K562 (cell line): ENCODE results near the gene STIM1. TPM values are rescaled to one million over a fixed set of nuclear protein-coding genes. Genes with fewer than 3 reads are reported as not detected.

ENCODE experiments used
- ESRRA ChIP-seq: fragments of 450-650 bp; IDR thresholded peaks from 2 replicates; pipeline ENCODE4 v1.6.1; 2014; ENCODE audit warnings: low read depth, mild to moderate bottlenecking, moderate library complexity, borderline replicate concordance
- JUND ChIP-seq, 2 experiments: IDR thresholded peaks; 2 replicates in 1 of 2; 3 replicates in 1 of 2; pipeline ENCODE4 v1.6.1; 2011; ENCODE audit warnings: borderline replicate concordance in 2 of 2, low read depth in 2 of 2, low read length in 2 of 2, improper control_type of control experiment in 1 of 2, missing biosample characterization in 1 of 2, missing genetic modification characterization in 1 of 2, missing genetic modification reagents in 1 of 2
- KDM5B ChIP-seq: fragments of 200-600 bp; sonication (generic); IDR thresholded peaks from 2 replicates; pipeline ENCODE4 v1.6.1; 2012; ENCODE audit warnings: low read depth, mild to moderate bottlenecking, moderate library complexity, low read length, control low read depth, inconsistent platforms; ENCODE audit not compliant: insufficient replicate concordance
- KLF16 ChIP-seq: IDR thresholded peaks from 2 replicates; pipeline ENCODE4 v1.6.1; 2016; ENCODE audit warnings: antibody characterized with exemption
- POLR2AphosphoS2 ChIP-seq: IDR thresholded peaks from 2 replicates; pipeline ENCODE4 v1.6.1; 2012; ENCODE audit warnings: low read length, improper control_type of control experiment
- TCF3 ChIP-seq: sonication (generic); formaldehyde crosslinking; IDR thresholded peaks from 2 replicates; pipeline ENCODE4 v1.4.0; 2020; ENCODE audit warnings: mild to moderate bottlenecking, missing genetic modification reagents
- ZNF239 ChIP-seq: fragments of 250-450 bp; sonication (Bioruptor Pico); IDR thresholded peaks from 2 replicates; pipeline ENCODE4 v1.4.0; 2020; ENCODE audit warnings: mild to moderate bottlenecking
- ZNF316 ChIP-seq: fragments of 450-650 bp; IDR thresholded peaks from 2 replicates; pipeline ENCODE4 v1.6.1; 2016
- polyA plus RNA-seq, 8 experiments: library from polyadenylated mRNA; depleted of rRNA in 4 of 8; stranded (reverse) in 5 of 8; unstranded in 3 of 8; fragments of >200 nt; fragmentation: Nextera tagmentation in 2 of 8; fragmentation: Illumina TruSeq in 1 of 8; extraction: Ambion mirVana in 2 of 8; extraction: Trizol in 1 of 8; gene quantifications; 2 replicates each; pipeline versions ENCODE4 v1.2.1 to v1.2.3, GENCODE V29; 2011 to 2014; ENCODE audit warnings: inconsistent platforms in 1 of 8, missing spikeins in 1 of 8
- total RNA-seq, 7 experiments: library from RNA; depleted of rRNA in 6 of 7; stranded (reverse); fragments of >200 nt in 6 of 7; fragmentation: Illumina TruSeq in 2 of 7; extraction: Trizol in 2 of 7; gene quantifications; 2 replicates each; pipeline versions ENCODE4 v1.2.1 to v1.2.3, GENCODE V29; 2011 to 2021; ENCODE audit warnings: low replicate concordance in 1 of 7
- TF ChIP-seq, protein P1 (sequence below): sonication (generic); IDR thresholded peaks from 2 replicates; pipeline ENCODE4 v1.6.1; 2016
- TF ChIP-seq, protein P2 (sequence below), 2 experiments: fragments of 450-650 bp in 1 of 2; IDR thresholded peaks; 2 replicates each; pipeline ENCODE4 v1.6.1; 2011 to 2017; ENCODE audit warnings: low read depth in 2 of 2, antibody characterized with exemption in 1 of 2, borderline replicate concordance in 1 of 2, low read length in 1 of 2, mild to moderate bottlenecking in 1 of 2, mixed read lengths in 1 of 2; ENCODE audit not compliant: control insufficient read depth in 1 of 2
- TF ChIP-seq, protein P3 (sequence below): fragments of 200-800 bp; sonication (Bioruptor generic); IDR thresholded peaks from 2 replicates; pipeline ENCODE4 v1.6.1; 2017; ENCODE audit warnings: missing genetic modification characterization, missing compliant biosample characterization
- TF ChIP-seq, protein P4 (sequence below): fragments of 200-800 bp; sonication (Bioruptor generic); IDR thresholded peaks from 2 replicates; pipeline ENCODE4 v1.6.1; 2016; ENCODE audit warnings: missing genetic modification characterization, missing compliant biosample characterization
- TF ChIP-seq, protein P5 (sequence below): IDR thresholded peaks from 2 replicates; pipeline ENCODE4 v1.6.1; 2012; ENCODE audit warnings: low read depth, low read length, improper control_type of control experiment, borderline replicate concordance

STIM1 gene
- total and polyA plus RNA-seq, 9 of the 15 experiments (the other 6 are each of a cell fraction or from before 2014, with no cell fraction given), result 7.7 to 50.5 (median 22.5) TPM

DNA sequence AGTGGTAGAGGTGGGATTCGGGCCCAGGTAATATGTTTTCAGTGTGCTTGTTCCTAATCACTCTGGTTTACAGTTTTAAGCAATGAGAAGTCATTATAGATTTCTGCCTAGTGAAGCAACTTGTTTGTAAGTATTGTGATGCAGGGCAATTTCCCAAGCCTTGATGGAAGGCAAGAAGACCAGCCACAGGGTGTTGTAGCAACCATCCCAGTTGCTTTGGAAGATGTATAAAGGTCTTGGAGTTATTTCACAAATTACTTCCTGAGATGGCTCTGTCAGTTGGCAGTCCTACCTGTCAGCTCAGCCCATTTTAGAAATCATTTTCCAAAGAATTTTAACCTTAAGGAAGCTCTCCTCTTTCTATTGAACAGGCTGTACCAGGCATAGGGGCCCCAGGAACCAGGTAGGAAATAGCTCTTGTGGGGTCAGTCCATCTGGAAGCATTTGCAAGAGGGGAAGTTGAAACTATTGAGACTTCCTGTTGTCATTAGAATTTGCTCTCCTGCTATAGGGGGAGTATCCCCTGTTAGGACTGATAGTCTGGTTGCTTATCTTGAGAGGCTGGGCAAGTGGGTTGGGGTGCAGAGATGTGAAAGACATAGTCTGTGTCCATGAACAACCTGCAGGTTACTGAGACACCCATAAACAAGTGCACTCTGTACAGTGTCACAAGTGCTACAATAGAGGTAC lies 47.9 kb downstream of the STIM1 start (continued):
- TF ChIP-seq, protein P1, sequence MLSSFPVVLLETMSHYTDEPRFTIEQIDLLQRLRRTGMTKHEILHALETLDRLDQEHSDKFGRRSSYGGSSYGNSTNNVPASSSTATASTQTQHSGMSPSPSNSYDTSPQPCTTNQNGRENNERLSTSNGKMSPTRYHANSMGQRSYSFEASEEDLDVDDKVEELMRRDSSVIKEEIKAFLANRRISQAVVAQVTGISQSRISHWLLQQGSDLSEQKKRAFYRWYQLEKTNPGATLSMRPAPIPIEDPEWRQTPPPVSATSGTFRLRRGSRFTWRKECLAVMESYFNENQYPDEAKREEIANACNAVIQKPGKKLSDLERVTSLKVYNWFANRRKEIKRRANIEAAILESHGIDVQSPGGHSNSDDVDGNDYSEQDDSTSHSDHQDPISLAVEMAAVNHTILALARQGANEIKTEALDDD, result 0 out of 2 replicates have a peak, but pooled peaks have one; percentile 14
- TF ChIP-seq, protein P2, sequence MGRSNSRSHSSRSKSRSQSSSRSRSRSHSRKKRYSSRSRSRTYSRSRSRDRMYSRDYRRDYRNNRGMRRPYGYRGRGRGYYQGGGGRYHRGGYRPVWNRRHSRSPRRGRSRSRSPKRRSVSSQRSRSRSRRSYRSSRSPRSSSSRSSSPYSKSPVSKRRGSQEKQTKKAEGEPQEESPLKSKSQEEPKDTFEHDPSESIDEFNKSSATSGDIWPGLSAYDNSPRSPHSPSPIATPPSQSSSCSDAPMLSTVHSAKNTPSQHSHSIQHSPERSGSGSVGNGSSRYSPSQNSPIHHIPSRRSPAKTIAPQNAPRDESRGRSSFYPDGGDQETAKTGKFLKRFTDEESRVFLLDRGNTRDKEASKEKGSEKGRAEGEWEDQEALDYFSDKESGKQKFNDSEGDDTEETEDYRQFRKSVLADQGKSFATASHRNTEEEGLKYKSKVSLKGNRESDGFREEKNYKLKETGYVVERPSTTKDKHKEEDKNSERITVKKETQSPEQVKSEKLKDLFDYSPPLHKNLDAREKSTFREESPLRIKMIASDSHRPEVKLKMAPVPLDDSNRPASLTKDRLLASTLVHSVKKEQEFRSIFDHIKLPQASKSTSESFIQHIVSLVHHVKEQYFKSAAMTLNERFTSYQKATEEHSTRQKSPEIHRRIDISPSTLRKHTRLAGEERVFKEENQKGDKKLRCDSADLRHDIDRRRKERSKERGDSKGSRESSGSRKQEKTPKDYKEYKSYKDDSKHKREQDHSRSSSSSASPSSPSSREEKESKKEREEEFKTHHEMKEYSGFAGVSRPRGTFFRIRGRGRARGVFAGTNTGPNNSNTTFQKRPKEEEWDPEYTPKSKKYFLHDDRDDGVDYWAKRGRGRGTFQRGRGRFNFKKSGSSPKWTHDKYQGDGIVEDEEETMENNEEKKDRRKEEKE (IDR thresholded peaks at IDR 0.05; ENCODE audit: borderline replicate concordance in 1 of 2, control insufficient read depth in 1 of 2, low read depth in 2 of 2, low read length in 1 of 2), result no peak
- TF ChIP-seq ESRRA (no peak), KLF16 (peak; percentile 71), KDM5B (no peak), POLR2AphosphoS2 (no peak), ZNF239 (CRISPR knock-in tag) (no peak), ZNF316 (no peak), JUND (IDR thresholded peaks at IDR 0.05; ENCODE audit: borderline replicate concordance, low read depth, low read length) (0 out of 2 replicates have a peak, but pooled peaks have one; percentile 3), JUND (tag; IDR thresholded peaks at IDR 0.05; ENCODE audit: borderline replicate concordance, low read depth, low read length) (no peak), TCF3 (CRISPR knock-in tag) (peak; percentile 70)
- TF ChIP-seq, protein P3, sequence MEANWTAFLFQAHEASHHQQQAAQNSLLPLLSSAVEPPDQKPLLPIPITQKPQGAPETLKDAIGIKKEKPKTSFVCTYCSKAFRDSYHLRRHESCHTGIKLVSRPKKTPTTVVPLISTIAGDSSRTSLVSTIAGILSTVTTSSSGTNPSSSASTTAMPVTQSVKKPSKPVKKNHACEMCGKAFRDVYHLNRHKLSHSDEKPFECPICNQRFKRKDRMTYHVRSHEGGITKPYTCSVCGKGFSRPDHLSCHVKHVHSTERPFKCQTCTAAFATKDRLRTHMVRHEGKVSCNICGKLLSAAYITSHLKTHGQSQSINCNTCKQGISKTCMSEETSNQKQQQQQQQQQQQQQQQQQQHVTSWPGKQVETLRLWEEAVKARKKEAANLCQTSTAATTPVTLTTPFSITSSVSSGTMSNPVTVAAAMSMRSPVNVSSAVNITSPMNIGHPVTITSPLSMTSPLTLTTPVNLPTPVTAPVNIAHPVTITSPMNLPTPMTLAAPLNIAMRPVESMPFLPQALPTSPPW, result 0 out of 2 replicates have a peak, but pooled peaks have one; percentile 5
- TF ChIP-seq, protein P4, sequence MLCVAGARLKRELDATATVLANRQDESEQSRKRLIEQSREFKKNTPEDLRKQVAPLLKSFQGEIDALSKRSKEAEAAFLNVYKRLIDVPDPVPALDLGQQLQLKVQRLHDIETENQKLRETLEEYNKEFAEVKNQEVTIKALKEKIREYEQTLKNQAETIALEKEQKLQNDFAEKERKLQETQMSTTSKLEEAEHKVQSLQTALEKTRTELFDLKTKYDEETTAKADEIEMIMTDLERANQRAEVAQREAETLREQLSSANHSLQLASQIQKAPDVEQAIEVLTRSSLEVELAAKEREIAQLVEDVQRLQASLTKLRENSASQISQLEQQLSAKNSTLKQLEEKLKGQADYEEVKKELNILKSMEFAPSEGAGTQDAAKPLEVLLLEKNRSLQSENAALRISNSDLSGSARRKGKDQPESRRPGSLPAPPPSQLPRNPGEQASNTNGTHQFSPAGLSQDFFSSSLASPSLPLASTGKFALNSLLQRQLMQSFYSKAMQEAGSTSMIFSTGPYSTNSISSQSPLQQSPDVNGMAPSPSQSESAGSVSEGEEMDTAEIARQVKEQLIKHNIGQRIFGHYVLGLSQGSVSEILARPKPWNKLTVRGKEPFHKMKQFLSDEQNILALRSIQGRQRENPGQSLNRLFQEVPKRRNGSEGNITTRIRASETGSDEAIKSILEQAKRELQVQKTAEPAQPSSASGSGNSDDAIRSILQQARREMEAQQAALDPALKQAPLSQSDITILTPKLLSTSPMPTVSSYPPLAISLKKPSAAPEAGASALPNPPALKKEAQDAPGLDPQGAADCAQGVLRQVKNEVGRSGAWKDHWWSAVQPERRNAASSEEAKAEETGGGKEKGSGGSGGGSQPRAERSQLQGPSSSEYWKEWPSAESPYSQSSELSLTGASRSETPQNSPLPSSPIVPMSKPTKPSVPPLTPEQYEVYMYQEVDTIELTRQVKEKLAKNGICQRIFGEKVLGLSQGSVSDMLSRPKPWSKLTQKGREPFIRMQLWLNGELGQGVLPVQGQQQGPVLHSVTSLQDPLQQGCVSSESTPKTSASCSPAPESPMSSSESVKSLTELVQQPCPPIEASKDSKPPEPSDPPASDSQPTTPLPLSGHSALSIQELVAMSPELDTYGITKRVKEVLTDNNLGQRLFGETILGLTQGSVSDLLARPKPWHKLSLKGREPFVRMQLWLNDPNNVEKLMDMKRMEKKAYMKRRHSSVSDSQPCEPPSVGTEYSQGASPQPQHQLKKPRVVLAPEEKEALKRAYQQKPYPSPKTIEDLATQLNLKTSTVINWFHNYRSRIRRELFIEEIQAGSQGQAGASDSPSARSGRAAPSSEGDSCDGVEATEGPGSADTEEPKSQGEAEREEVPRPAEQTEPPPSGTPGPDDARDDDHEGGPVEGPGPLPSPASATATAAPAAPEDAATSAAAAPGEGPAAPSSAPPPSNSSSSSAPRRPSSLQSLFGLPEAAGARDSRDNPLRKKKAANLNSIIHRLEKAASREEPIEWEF (CRISPR knock-in tag), result no peak
- TF ChIP-seq, protein P5, sequence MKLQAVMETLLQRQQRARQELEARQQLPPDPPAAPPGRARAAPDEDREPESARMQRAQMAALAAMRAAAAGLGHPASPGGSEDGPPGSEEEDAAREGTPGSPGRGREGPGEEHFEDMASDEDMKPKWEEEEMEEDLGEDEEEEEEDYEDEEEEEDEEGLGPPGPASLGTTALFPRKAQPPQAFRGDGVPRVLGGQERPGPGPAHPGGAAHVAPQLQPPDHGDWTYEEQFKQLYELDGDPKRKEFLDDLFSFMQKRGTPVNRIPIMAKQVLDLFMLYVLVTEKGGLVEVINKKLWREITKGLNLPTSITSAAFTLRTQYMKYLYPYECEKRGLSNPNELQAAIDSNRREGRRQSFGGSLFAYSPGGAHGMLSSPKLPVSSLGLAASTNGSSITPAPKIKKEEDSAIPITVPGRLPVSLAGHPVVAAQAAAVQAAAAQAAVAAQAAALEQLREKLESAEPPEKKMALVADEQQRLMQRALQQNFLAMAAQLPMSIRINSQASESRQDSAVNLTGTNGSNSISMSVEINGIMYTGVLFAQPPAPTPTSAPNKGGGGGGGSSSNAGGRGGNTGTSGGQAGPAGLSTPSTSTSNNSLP, result no peak
